Measurements from ENCODE around the gene PRLH. TPM values are rescaled to one million over a fixed set of nuclear protein-coding genes. Genes with fewer than 3 reads are reported as not detected.

The PRLH gene
- total RNA-seq, 1 donor from 2014 or later, result not detected

- TF ChIP-seq CTCF (IDR thresholded peaks at IDR 0.05; ENCODE audit: insufficient read depth, low read length, severe bottlenecking), result no peak
- Histone ChIP-seq H3K4me3 (ENCODE audit: low read depth, low read length) (no peak overlapping the region), H3K27me3 (ENCODE audit: control insufficient read depth, insufficient read depth, low read length) (no peaks in the 10 kb centered on the region), H3K36me3 (ENCODE audit: control insufficient read depth, insufficient read depth, low read length) (no peaks in the 10 kb centered on the region)
- FAIRE-seq (peak; percentile 50), DNase-seq (ENCODE audit: low read depth) (no peak)
Measured at GRCh38 chr2:237575869-237576862, 9.8 kb downstream of the PRLH start.

- TF ChIP-seq CTCF (IDR thresholded peaks at IDR 0.05; ENCODE audit: insufficient read depth, low read length, severe bottlenecking), result no peak
- peak; percentile 47 for FAIRE-seq
- no peak overlapping the region for H3K4me3 ChIP-seq (ENCODE audit: low read depth, low read length)
- DNase-seq (ENCODE audit: low read depth), result no peak
- H3K36me3 ChIP-seq (ENCODE audit: control insufficient read depth, insufficient read depth, low read length), result no peaks in the 10 kb centered on the region
- no peaks in the 10 kb centered on the region for H3K27me3 ChIP-seq (ENCODE audit: control insufficient read depth, insufficient read depth, low read length)
Measured at GRCh38 chr2:237576974-237577373, 10.6 kb downstream of the PRLH start.

GRCh38 chr2:237577458-237577857, 11.1 kb downstream of the PRLH start:
- no peak for TF ChIP-seq CTCF (IDR thresholded peaks at IDR 0.05; ENCODE audit: insufficient read depth, low read length, severe bottlenecking)
- FAIRE-seq, result no peak
- no peak for DNase-seq (ENCODE audit: low read depth)
- H3K4me3 ChIP-seq (ENCODE audit: low read depth, low read length), result no peak overlapping the region
- no peaks in the 10 kb centered on the region for H3K27me3 ChIP-seq (ENCODE audit: control insufficient read depth, insufficient read depth, low read length)
- no peaks in the 10 kb centered on the region for H3K36me3 ChIP-seq (ENCODE audit: control insufficient read depth, insufficient read depth, low read length)

GRCh38 chr2:237577956-237578870, 11.8 kb downstream of the PRLH start:
- no peak for TF ChIP-seq CTCF (IDR thresholded peaks at IDR 0.05; ENCODE audit: insufficient read depth, low read length, severe bottlenecking)
- Histone ChIP-seq H3K4me3 (ENCODE audit: low read depth, low read length) (no peak overlapping the region), H3K36me3 (ENCODE audit: control insufficient read depth, insufficient read depth, low read length) (no peaks in the 10 kb centered on the region), H3K27me3 (ENCODE audit: control insufficient read depth, insufficient read depth, low read length) (no peaks in the 10 kb centered on the region)
- no peak for DNase-seq (ENCODE audit: low read depth)
- peak; percentile 76 for FAIRE-seq

- no peak for FAIRE-seq
- Histone ChIP-seq H3K27me3 (ENCODE audit: control insufficient read depth, insufficient read depth, low read length) (no peaks in the 10 kb centered on the region), H3K36me3 (ENCODE audit: control insufficient read depth, insufficient read depth, low read length) (no peaks in the 10 kb centered on the region), H3K4me3 (ENCODE audit: low read depth, low read length) (no peak overlapping the region)
- TF ChIP-seq CTCF (IDR thresholded peaks at IDR 0.05; ENCODE audit: insufficient read depth, low read length, severe bottlenecking), result no peak
- no peak for DNase-seq (ENCODE audit: low read depth)
Measured at GRCh38 chr2:237581326-237581725, 15.0 kb downstream of the PRLH start.

Measured in bronchial epithelial cell (primary cell).